Fibroblast of skin of left biceps (primary cell): ENCODE measurements around the gene PLAC8L1.

Experiments
- DNase-seq, 2 experiments: peaks; one replicate each; pipeline ENCODE4 v3.0.0-alpha.2; 2013; ENCODE audit warnings: low read depth in 2 of 2

PLAC8L1 gene

DNA sequence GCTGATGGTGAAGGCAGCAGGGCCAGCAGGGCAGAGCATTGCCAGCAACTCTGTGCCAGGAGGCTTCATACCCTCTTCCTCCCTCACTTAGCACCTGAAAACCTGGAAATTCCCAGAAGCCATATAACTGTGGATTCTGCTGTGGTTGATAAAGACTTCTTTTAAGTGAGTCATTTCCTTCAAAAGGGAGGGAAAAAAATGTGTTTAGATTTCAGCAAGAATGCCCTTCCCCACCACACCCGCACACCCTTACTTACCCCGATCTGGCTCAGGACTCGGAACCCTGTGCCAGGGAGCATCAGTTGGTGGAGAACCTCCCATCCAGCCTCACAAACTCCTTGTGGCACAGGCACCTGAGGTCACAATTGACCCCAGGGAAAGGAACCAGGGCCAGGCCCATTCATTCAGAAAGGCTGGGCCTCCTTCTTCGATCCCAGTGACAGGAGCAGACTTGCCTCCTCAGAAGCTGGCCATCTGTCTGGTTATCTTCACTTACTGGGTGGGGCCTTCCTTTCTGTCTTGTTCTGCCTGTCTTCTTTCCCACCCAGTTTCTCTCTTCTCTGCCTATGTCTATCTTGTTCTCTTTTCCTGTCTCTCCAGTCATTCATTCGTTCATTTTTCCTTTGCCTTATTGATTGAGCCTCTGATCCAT is 62.6 kb downstream of the PLAC8L1 start:
- DNase-seq = peak in 1 of 2 experiments; percentile 9

DNA sequence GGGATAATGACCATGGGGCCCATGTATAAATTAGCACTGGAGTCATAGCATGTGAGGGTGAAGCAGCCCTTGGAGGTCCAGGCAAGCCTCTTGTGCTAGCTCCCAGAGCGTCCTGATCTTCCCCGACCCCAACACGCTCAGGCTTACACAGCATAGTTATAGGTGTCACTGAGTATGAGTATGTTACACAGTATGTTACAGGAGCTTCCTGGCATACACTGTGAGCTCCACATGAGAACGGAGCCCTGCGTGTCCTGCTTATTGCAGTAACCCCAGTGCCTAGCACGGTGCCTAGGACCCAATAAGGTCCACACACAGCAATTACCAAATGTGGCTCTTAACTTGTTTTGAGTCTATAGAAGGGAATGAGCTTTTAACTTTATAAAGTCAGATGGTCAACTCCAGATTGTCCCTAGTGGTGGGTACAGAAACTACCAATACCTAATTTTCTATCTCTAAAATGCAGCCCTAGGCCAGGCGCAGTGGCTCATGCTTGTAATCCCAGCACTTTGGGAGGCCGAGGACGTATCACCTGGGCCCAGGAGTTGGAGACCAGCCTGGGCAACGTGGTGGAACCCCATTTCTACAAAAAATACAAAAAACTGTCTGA is 64.1 kb downstream of the PLAC8L1 start:
- no peak for DNase-seq

DNA sequence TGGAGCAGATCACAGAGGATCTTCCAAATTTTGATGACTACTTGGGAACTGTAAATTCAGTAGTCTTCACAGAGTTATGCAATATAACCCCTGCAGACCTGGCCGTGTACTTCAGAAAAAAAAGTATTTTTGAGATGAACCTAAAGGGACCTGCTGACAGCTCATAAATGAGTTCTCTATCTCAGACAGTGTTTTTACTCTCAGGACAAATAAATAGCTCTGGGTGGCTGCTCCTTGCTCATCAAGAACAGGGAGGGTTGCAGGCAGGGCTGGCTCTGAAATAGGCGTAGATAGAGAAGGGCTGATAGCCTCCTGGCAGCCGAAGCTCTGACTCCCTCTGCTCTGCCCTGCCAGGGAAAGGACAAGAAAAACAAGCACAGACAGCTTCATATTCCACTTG is 64.8 kb downstream of the PLAC8L1 start:
- DNase-seq = no peak

DNA sequence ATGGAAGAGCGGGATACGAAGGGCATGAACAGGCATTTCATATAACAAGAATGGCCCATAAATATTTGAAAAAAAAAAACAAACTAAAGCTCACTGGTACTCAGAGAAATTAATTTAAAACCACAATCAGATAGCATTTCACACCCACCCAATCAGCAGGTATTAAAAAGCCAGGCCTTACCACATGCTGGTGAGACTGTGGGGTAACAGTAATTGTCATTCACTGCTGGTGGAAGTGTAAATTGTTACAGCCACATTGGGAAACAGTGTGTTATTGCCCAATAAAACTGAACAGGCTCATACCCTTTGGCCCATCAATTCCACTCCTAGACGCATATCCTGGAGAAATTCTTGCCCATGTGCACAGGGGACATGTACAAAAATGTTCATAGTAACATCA is 66.0 kb downstream of the PLAC8L1 start:
- no peak for DNase-seq

DNA sequence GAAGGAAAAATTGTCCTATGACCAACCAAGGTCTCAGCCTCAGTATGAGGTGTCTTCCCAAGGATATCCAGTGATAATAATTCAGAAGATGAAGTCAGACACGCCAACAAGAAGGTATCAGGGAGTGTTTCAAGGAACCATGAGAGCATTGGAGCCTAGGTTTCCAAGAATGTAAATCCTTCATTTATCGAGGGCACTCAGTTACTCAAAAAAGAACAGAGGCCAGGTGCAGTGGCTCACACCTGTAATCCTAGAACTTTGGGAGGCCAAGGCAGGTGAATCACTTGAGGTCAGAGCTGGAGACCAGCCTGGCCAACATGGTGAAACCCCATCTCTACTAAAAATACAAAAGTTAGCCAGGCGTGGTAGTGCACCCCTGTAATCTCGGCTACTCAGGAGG is 70.8 kb downstream of the PLAC8L1 start:
- DNase-seq = no peak
